Measurements from ENCODE around the gene PLA2G4D. TPM values are rescaled to one million over a fixed set of nuclear protein-coding genes. Genes with fewer than 3 reads are reported as not detected.

Gene PLA2G4D
- total and polyA plus RNA-seq, 2 donors, result 0.03 TPM; not detected in 1

GRCh38 chr15:42057799-42058646, 36.3 kb downstream of the PLA2G4D start:
- no peaks in the 10 kb centered on the region for H3K36me3 ChIP-seq (ENCODE audit: insufficient read depth)
- H3K27ac ChIP-seq (ENCODE audit: low read depth), result peak overlapping the region; percentile 69
- WGBS, result 77% methylated on average over 6 of the region's 6 CpGs
- no peak for DNase-seq (ENCODE audit: extremely low spot score)
- H3K4me1 ChIP-seq (ENCODE audit: insufficient read depth), result no peaks in the 10 kb centered on the region
- no peak overlapping the region for H3K4me3 ChIP-seq (ENCODE audit: low read depth, low read length)

GRCh38 chr15:42056934-42057798, 37.2 kb downstream of the PLA2G4D start:
- H3K4me3 ChIP-seq (ENCODE audit: low read depth, low read length), result no peak overlapping the region
- peak; percentile 67 for DNase-seq (ENCODE audit: extremely low spot score)
- no peaks in the 10 kb centered on the region for H3K4me1 ChIP-seq (ENCODE audit: insufficient read depth)
- WGBS, result 14% methylated on average over 37 of the region's 37 CpGs
- H3K27ac ChIP-seq (ENCODE audit: low read depth), result peak overlapping the region; percentile 29
- no peaks in the 10 kb centered on the region for H3K36me3 ChIP-seq (ENCODE audit: insufficient read depth)

- no peak overlapping the region for H3K27ac ChIP-seq (ENCODE audit: low read depth)
These were observed 40.4 kb downstream of the PLA2G4D start for GRCh38 chr15:42053914-42054313.

GRCh38 chr15:42053010-42053409, 41.4 kb downstream of the PLA2G4D start:
- Histone ChIP-seq H3K4me1 (ENCODE audit: insufficient read depth) (no peaks in the 10 kb centered on the region), H3K27ac (ENCODE audit: low read depth) (no peak overlapping the region)

More at GRCh38 chr15:42053914-42054313, 40.4 kb downstream of the PLA2G4D start:
- WGBS, result 89% methylated on average over 2 of the region's 2 CpGs
- Histone ChIP-seq H3K36me3 (ENCODE audit: insufficient read depth) (no peaks in the 10 kb centered on the region), H3K4me1 (ENCODE audit: insufficient read depth) (no peaks in the 10 kb centered on the region), H3K4me3 (ENCODE audit: low read depth, low read length) (no peak overlapping the region)
- DNase-seq (ENCODE audit: extremely low spot score), result no peak

GRCh38 chr15:42050484-42051255, 43.7 kb downstream of the PLA2G4D start:
- 74% methylated on average over 10 of the region's 10 CpGs for WGBS
- Histone ChIP-seq H3K4me3 (ENCODE audit: low read depth, low read length) (no peak overlapping the region), H3K27ac (ENCODE audit: low read depth) (no peak overlapping the region), H3K4me1 (ENCODE audit: insufficient read depth) (no peaks in the 10 kb centered on the region), H3K36me3 (ENCODE audit: insufficient read depth) (no peaks in the 10 kb centered on the region)
- DNase-seq (ENCODE audit: extremely low spot score), result no peak

More at GRCh38 chr15:42053010-42053409, 41.4 kb downstream of the PLA2G4D start:
- Histone ChIP-seq H3K4me3 (ENCODE audit: low read depth, low read length) (no peak overlapping the region), H3K36me3 (ENCODE audit: insufficient read depth) (no peaks in the 10 kb centered on the region)
- no peak for DNase-seq (ENCODE audit: extremely low spot score)
- WGBS, result 76% methylated on average over 4 of the region's 4 CpGs

GRCh38 chr15:42048821-42049200, 45.6 kb downstream of the PLA2G4D start:
- Histone ChIP-seq H3K36me3 (ENCODE audit: insufficient read depth) (no peaks in the 10 kb centered on the region), H3K4me1 (ENCODE audit: insufficient read depth) (no peaks in the 10 kb centered on the region), H3K27ac (ENCODE audit: low read depth) (no peak overlapping the region), H3K4me3 (ENCODE audit: low read depth, low read length) (no peak overlapping the region)
- no peak for DNase-seq (ENCODE audit: extremely low spot score)
- WGBS, result 80% methylated on average over 8 of the region's 8 CpGs

- Histone ChIP-seq H3K27ac (ENCODE audit: low read depth) (no peak overlapping the region), H3K36me3 (ENCODE audit: insufficient read depth) (no peaks in the 10 kb centered on the region), H3K4me1 (ENCODE audit: insufficient read depth) (no peaks in the 10 kb centered on the region), H3K4me3 (ENCODE audit: low read depth, low read length) (no peak overlapping the region)
- DNase-seq (ENCODE audit: extremely low spot score), result no peak
- WGBS, result 94% methylated on average over 9 of the region's 9 CpGs
These were observed 46.1 kb downstream of the PLA2G4D start for GRCh38 chr15:42048080-42048820.

- Histone ChIP-seq H3K4me3 (ENCODE audit: low read depth, low read length) (no peak overlapping the region), H3K36me3 (ENCODE audit: insufficient read depth) (no peaks in the 10 kb centered on the region), H3K4me1 (ENCODE audit: insufficient read depth) (no peaks in the 10 kb centered on the region), H3K27ac (ENCODE audit: low read depth) (no peak overlapping the region)
- DNase-seq (ENCODE audit: extremely low spot score), result no peak
- WGBS, result 85% methylated on average over 2 of the region's 2 CpGs
These were observed 47.8 kb downstream of the PLA2G4D start for GRCh38 chr15:42046597-42046996.

- DNase-seq (ENCODE audit: extremely low spot score), result no peak
- WGBS, result 25% methylated on average over 8 of the region's 8 CpGs
- Histone ChIP-seq H3K27ac (ENCODE audit: low read depth) (no peak overlapping the region), H3K4me1 (ENCODE audit: insufficient read depth) (no peaks in the 10 kb centered on the region), H3K4me3 (ENCODE audit: low read depth, low read length) (no peak overlapping the region), H3K36me3 (ENCODE audit: insufficient read depth) (no peaks in the 10 kb centered on the region)
These were observed 49.1 kb downstream of the PLA2G4D start for GRCh38 chr15:42045211-42045615.

- no peak overlapping the region for H3K27ac ChIP-seq (ENCODE audit: low read depth)
- 90% methylated on average over 5 of the region's 5 CpGs for WGBS
- H3K4me1 ChIP-seq (ENCODE audit: insufficient read depth), result no peaks in the 10 kb centered on the region
- H3K4me3 ChIP-seq (ENCODE audit: low read depth, low read length), result no peak overlapping the region
- DNase-seq (ENCODE audit: extremely low spot score), result no peak
- H3K36me3 ChIP-seq (ENCODE audit: insufficient read depth), result no peaks in the 10 kb centered on the region
These were observed 51.6 kb downstream of the PLA2G4D start for GRCh38 chr15:42042602-42043400.

- DNase-seq (ENCODE audit: extremely low spot score), result no peak
- Histone ChIP-seq H3K4me1 (ENCODE audit: insufficient read depth) (no peaks in the 10 kb centered on the region), H3K4me3 (ENCODE audit: low read depth, low read length) (no peak overlapping the region), H3K27ac (ENCODE audit: low read depth) (no peak overlapping the region), H3K36me3 (ENCODE audit: insufficient read depth) (no peaks in the 10 kb centered on the region)
- WGBS, result 96% methylated on average over 6 of the region's 6 CpGs
These were observed 56.0 kb downstream of the PLA2G4D start for GRCh38 chr15:42038401-42038800.

GRCh38 chr15:42037656-42038055, 56.7 kb downstream of the PLA2G4D start:
- Histone ChIP-seq H3K4me3 (ENCODE audit: low read depth, low read length) (no peak overlapping the region), H3K36me3 (ENCODE audit: insufficient read depth) (no peaks in the 10 kb centered on the region), H3K27ac (ENCODE audit: low read depth) (no peak overlapping the region), H3K4me1 (ENCODE audit: insufficient read depth) (no peaks in the 10 kb centered on the region)
- WGBS, result 68% methylated on average over 8 of the region's 8 CpGs
- DNase-seq (ENCODE audit: extremely low spot score), result no peak
